Right cardiac atrium (tissue), 5 donors: ENCODE data around the gene PPP1R12C. TPM values are rescaled to one million over a fixed set of nuclear protein-coding genes. Genes with fewer than 3 reads are reported as not detected.

ENCODE experiments used
- ATAC-seq, 2 donors: fragments of 200-7000 bp; cut with Tn5 transposase; one replicate each; pipeline versions ENCODE4 v1.8.0 to v1.9.1; 2020; ENCODE audit warnings: moderate library complexity in 2 of 2, mild to moderate bottlenecking in 1 of 2
- DNase-seq, 3 donors: peaks; one replicate each; pipeline ENCODE4 v3.0.0-alpha.2; 2020
- H3K27ac ChIP-seq: one replicate; pipeline ENCODE4 v1.5.1; 2013; ENCODE audit warnings: mild to moderate bottlenecking, low read length, control low read depth, moderate library complexity
- H3K27me3 ChIP-seq: one replicate; pipeline ENCODE4 v1.6.1; 2013; ENCODE audit not compliant: control insufficient read depth, insufficient read depth
- H3K4me1 ChIP-seq: one replicate; pipeline ENCODE4 v1.6.1; 2013; ENCODE audit warnings: low read length; ENCODE audit not compliant: control insufficient read depth, insufficient read depth
- H3K4me3 ChIP-seq: one replicate; pipeline ENCODE4 v1.5.1; 2013; ENCODE audit warnings: low read length, control low read depth
- H3K9me3 ChIP-seq: one replicate; pipeline ENCODE4 v1.6.1; 2013; ENCODE audit warnings: low read length; ENCODE audit not compliant: control insufficient read depth
- WGBS: extraction: QIAGEN DNeasy Blood & Tissue Kit; methylation state at CpG from one replicate; pipeline ENCODE4 v1.1.7; 2013; 5-methylcytosine and 5-hydroxymethylcytosine counted together
- intact Hi-C, 4 donors: fragments of 100-400 bp; cut with DNase I; formaldehyde crosslinking; loops; one replicate each; pipeline versions ENCODE4 v1.11.0 to v1.14.0; 2022 to 2023
- polyA plus RNA-seq: library from polyadenylated mRNA; stranded (reverse); fragments of 200-250 nt; gene quantifications from one replicate; pipeline ENCODE4 v1.2.3, GENCODE V29; 2013
- total RNA-seq, 4 donors: library from RNA; stranded (reverse); fragmentation: NEBNext Ultra II Directional; extraction: Animal tissue kit (Norgen Biotek cat#: 25700); gene quantifications; one replicate each; pipeline ENCODE4 v1.2.1, GENCODE V29; 2021
- donor health status: healthy with polysubstance abuse.
- donor health status: DM: no; HTN: yes; CAD: no.
- donor health status: DM: no; HTN: no; CAD: no.
- donor health status: DM: no; HTN: yes; CAD: no; lungs with severe emphysema.
- donor health status: DM: yes; HTN: yes; CAD: no.

PPP1R12C gene
- total and polyA plus RNA-seq, 5 donors, result 125 to 244 (median 152) TPM

GRCh38 chr19:55087542-55087901 is 29.9 kb downstream of the PPP1R12C start:
- peak in 1 of 2 donors; percentile 21 for ATAC-seq
- H3K27me3 ChIP-seq, result no peaks in the 10 kb centered on the region
- H3K4me1 ChIP-seq, result peaks cover 4% of the 10 kb centered on the region
- intact Hi-C loops, result no loop called here
- 17% methylated on average over 17 of the region's 17 CpGs for WGBS
- peak overlapping the region; percentile 36 for H3K4me3 ChIP-seq
- no peaks in the 10 kb centered on the region for H3K9me3 ChIP-seq
- peak in 1 of 3 donors; percentile 71 for DNase-seq
- H3K27ac ChIP-seq, result no peak overlapping the region

GRCh38 chr19:55086730-55087541 is 30.5 kb downstream of the PPP1R12C start:
- ATAC-seq (peak; percentile 91 to 92), DNase-seq (peak; percentile 98 to 99 (median 99))
- under 1% methylated on average over 74 of the region's 74 CpGs for WGBS
- intact Hi-C loops, result no loop called here
- Histone ChIP-seq H3K27ac (no peak overlapping the region), H3K27me3 (no peaks in the 10 kb centered on the region), H3K9me3 (no peaks in the 10 kb centered on the region), H3K4me3 (peak overlapping the region; percentile 36), H3K4me1 (peaks cover 4% of the 10 kb centered on the region)

- Histone ChIP-seq H3K4me3 (peak overlapping the region; percentile 36), H3K9me3 (no peaks in the 10 kb centered on the region), H3K4me1 (peaks cover 5% of the 10 kb centered on the region), H3K27ac (no peak overlapping the region), H3K27me3 (no peaks in the 10 kb centered on the region)
- intact Hi-C loops, result no loop called here
- peak in 1 of 3 donors; percentile 32 for DNase-seq
- 22% methylated on average over 35 of the region's 35 CpGs for WGBS
- no peak for ATAC-seq
Observed at GRCh38 chr19:55085923-55086715, 31.3 kb downstream of the PPP1R12C start.

- Histone ChIP-seq H3K4me1 (peaks cover 13% of the 10 kb centered on the region), H3K27me3 (no peaks in the 10 kb centered on the region)
- intact Hi-C loops, result no loop called here
Observed at GRCh38 chr19:55084416-55084815, 33.0 kb downstream of the PPP1R12C start.

GRCh38 chr19:55083004-55083850 is 34.2 kb downstream of the PPP1R12C start:
- Histone ChIP-seq H3K4me1 (peaks cover 11% of the 10 kb centered on the region), H3K9me3 (no peaks in the 10 kb centered on the region), H3K27me3 (no peaks in the 10 kb centered on the region), H3K27ac (no peak overlapping the region), H3K4me3 (no peak overlapping the region)
- WGBS, result 36% methylated on average over 42 of the region's 42 CpGs
- DNase-seq, result peak in 2 of 3 donors; percentile 27 to 70
- ATAC-seq, result no peak
- intact Hi-C loops, result no loop called here

More at GRCh38 chr19:55084416-55084815, 33.0 kb downstream of the PPP1R12C start:
- DNase-seq, result peak in 1 of 3 donors; percentile 27
- H3K4me3 ChIP-seq, result no peak overlapping the region
- no peaks in the 10 kb centered on the region for H3K9me3 ChIP-seq
- no peak overlapping the region for H3K27ac ChIP-seq
- no peak for ATAC-seq
- 84% methylated on average over 10 of the region's 10 CpGs for WGBS

- peaks cover 9% of the 10 kb centered on the region for H3K4me1 ChIP-seq
- H3K27ac ChIP-seq, result no peak overlapping the region
- ATAC-seq, result peak in 1 of 2 donors; percentile 17
- no peaks in the 10 kb centered on the region for H3K9me3 ChIP-seq
- 8% methylated on average over 64 of the region's 64 CpGs for WGBS
- H3K27me3 ChIP-seq, result no peaks in the 10 kb centered on the region
- peak; percentile 67 to 77 (median 74) for DNase-seq
- H3K4me3 ChIP-seq, result peak overlapping the region; percentile 51
- intact Hi-C loops, result no loop called here
Observed at GRCh38 chr19:55082020-55082851, 35.2 kb downstream of the PPP1R12C start.

- 8% methylated on average over 22 of the region's 22 CpGs for WGBS
- H3K9me3 ChIP-seq, result no peaks in the 10 kb centered on the region
- H3K4me3 ChIP-seq, result peak overlapping the region; percentile 51
- intact Hi-C loops, result no loop called here
- H3K27ac ChIP-seq, result no peak overlapping the region
- peak in 1 of 3 donors; percentile 68 for DNase-seq
- no peak for ATAC-seq
- no peaks in the 10 kb centered on the region for H3K27me3 ChIP-seq
- H3K4me1 ChIP-seq, result peaks cover 9% of the 10 kb centered on the region
Observed at GRCh38 chr19:55081770-55082019, 35.7 kb downstream of the PPP1R12C start.

- Histone ChIP-seq H3K4me1 (peaks cover 9% of the 10 kb centered on the region), H3K27ac (no peak overlapping the region), H3K27me3 (no peaks in the 10 kb centered on the region), H3K9me3 (no peaks in the 10 kb centered on the region), H3K4me3 (peak overlapping the region; percentile 51)
- DNase-seq, result peak; percentile 68 to 95 (median 88)
- ATAC-seq, result peak; percentile 66 to 75
- intact Hi-C loops, result no loop called here
- 2% methylated on average over 60 of the region's 60 CpGs for WGBS
Observed at GRCh38 chr19:55080968-55081769, 36.3 kb downstream of the PPP1R12C start.

GRCh38 chr19:55080121-55080967 is 37.1 kb downstream of the PPP1R12C start:
- ATAC-seq (peak; percentile 72 to 79), DNase-seq (peak; percentile 69 to 89 (median 83))
- WGBS, result 6% methylated on average over 55 of the region's 55 CpGs
- Histone ChIP-seq H3K9me3 (no peaks in the 10 kb centered on the region), H3K4me3 (peak overlapping the region; percentile 51), H3K27me3 (no peaks in the 10 kb centered on the region), H3K4me1 (peaks cover 9% of the 10 kb centered on the region), H3K27ac (no peak overlapping the region)
- intact Hi-C loops, result no loop called here
